T47D (cell line): ENCODE measurements around the gene GARIN5A.

Experiments used
- DNase-seq, 2 experiments: peaks; one replicate each; pipeline versions ENCODE4 v3.0.0 to v3.0.0-alpha.2; 2011 to 2012; ENCODE audit warnings: low read depth in 1 of 2, low spot score in 1 of 2
- JUND ChIP-seq: IDR thresholded peaks from 2 replicates; pipeline ENCODE4 v1.6.1; 2012; ENCODE audit warnings: low read depth
- in situ Hi-C: cut with HindIII; loops from 2 replicates; pipeline ENCODE4 v1.10.0; 2016; ENCODE audit warnings: low sequenced_read_pairs, low pct_unique_long_range_greater_than_20kb

The GARIN5A gene

DNA sequence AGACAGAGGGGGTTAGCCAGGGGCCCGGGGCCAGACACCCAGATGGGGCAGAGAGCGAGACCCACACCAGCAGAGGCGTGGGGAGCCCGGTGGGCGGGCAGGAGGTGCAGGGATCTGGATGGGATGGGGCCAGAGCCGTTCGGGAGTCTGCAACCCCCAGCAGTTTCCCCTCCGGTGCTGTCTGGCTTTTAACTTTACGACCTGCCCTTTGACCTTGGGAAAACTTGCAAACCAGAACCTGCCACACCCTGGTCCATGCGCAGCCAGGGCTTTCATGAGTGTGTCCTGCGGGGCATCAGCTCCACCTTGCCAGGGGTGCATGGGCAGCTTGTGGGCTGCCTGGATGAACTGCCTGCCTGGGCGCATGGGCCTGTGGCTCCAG lies 24.5 kb upstream of the GARIN5A start:
- TF ChIP-seq JUND: no peak
- in situ Hi-C loops: no loop called here
- no peak for DNase-seq

DNA sequence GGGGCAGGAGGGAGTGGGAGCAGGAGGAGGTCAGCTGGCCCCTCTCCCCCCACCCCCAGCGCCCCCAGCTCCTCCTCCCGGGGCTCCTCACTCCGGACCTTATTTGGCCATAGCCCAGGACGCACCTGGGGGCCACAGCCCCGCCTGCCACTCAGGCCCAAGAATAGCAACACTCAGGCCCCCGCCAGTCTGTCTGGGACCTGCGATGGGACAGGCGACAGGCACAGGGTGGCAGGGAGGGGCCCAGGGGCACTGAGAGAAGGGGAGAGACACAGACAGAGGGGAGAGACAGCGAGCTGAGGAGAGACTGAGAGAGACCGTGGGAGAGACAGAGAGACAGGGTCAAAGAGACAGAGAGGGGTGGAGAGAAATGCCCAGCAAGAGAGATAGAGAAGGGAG lies 24.1 kb upstream of the GARIN5A start:
- in situ Hi-C loops: no loop called here
- DNase-seq: no peak
- no peak for TF ChIP-seq JUND

DNA sequence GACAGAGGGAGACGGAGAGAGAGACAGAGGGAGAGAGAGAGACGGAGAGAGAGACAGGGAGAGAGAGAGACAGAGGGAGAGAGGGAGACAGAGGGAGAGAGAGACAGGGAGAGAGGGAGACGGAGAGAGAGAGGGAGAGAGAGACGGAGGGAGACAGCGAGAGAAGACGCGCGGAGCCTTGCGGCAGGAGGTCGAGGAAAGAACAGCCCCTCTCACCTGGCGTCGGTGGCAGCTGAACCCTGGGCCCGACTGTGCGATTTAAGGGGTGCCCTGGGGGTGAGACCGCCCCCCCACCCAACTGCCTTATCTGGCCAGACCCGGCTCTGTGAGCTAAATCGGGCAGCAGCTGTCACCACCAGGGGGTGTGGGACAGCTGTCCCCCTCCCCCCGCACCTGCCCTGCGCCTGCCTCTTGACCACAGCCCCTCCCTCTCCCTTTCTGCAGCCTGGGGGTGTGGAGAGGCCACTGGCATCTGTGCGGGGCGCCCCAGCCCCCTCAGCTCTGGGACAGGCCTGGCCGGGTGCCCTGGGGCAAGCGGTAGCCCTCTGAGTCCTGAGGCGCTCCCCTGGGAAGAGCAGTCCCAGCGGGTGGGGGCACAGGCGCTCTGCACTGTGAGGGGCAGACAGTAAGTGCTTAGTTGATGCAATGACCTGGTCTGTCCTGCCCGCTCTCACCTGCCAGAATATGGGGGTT lies 23.6 kb upstream of the GARIN5A start:
- in situ Hi-C loops: no loop called here
- DNase-seq: no peak
- no peak for TF ChIP-seq JUND

DNA sequence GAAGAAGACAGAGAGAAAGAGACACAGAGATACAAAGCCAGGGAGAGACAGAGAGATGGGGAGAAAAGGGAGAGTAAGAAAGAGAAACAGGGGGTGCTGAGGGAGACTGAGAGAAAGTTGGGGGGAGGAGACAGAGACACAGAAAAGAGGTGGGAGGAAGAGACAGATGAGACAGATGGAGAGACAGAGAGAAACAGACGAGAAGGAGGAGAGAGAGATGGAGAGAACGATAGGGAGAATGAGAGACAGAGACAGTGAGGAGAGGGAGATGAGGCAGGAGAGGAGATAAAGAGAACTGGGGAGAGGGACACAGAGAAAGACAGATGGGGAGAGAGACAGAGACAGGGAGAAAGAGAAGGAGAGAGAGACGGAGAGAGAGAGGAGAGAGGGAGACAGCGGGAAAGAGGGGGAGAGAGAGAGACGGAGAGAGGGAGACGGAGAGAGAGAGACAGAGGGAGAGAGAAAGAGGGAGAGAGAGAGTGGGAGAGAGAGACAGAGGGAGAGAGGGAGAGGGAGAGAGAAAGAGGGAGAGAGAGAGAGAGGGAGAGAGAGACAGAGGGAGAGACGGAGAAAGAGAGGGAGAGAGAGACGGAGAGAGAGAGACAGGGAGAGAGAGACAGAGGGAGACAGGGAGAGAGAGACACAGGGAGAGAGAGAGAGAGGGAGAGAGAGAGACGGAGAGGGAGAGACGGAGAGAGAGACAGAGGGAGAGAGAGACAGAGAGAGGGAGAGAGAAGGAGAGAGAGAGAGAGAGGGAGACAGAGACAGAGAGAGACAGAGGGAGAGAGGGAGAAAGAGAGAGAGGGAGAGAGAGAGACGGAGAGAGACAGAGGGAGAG lies 21.8 kb upstream of the GARIN5A start:
- no peak for DNase-seq
- in situ Hi-C loops: no loop called here
- TF ChIP-seq JUND: no peak

DNA sequence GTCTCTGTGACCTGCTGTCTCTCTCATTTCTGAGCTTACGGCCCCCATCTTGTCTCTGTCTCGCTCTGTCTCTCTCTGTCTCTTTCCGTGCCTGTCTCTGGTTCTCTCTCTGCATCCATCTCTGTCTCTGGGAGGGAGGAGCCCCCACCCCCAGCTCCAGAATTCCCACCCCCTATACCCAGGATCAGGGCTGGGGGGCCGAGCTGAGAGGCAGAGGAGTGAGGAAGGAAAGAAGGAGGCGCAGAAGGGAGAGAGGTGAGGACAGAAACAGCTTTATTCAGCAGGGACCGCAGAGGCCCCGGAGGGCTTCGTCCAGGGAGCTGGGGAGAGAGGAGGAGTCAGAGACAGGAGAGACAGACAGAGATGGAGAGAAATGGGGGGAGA lies 20.4 kb upstream of the GARIN5A start:
- TF ChIP-seq JUND: no peak
- no peak for DNase-seq
- in situ Hi-C loops: no loop called here

DNA sequence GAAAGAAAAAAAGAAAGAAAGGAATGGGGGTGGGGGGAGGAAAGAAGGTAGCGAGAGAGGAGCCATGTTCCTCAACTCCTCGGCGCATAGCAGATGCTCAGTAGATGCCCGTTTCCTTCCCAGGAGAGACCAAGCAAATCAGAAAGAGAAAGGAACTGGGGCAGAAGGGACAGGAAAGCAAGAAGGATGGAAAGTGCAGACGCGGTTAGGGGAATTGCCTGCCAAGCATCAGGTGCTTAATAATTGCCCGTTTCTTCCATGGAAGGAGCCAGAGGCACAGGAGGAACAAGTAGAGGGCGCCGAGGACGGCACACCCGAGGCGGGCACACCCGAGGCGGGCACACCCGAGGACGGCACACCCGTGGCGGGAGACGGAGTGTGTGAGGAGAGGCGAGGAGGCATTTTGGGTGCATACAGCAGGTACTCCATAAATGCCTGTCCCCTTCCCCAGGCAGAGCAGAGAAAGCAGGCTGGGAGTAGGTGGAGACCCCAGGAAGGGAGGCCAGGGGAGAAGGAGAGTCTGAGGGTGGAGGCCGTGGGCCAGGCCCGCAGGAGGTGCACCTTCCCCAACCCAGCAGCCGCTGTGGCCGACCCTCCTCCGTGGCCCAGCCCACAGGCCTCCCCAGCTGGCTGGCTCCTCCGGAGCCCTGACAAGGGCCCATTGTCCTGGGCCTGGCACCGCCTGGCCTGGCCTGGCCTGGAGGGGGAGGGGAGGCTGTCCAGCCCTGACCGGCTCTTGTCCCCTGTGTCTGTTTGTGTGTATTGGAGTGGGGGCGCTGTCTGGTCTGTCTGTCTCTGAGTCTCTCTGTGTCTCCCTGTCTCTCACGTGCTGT lies 19.8 kb upstream of the GARIN5A start:
- no peak for DNase-seq
- in situ Hi-C loops: no loop called here
- TF ChIP-seq JUND: no peak

DNA sequence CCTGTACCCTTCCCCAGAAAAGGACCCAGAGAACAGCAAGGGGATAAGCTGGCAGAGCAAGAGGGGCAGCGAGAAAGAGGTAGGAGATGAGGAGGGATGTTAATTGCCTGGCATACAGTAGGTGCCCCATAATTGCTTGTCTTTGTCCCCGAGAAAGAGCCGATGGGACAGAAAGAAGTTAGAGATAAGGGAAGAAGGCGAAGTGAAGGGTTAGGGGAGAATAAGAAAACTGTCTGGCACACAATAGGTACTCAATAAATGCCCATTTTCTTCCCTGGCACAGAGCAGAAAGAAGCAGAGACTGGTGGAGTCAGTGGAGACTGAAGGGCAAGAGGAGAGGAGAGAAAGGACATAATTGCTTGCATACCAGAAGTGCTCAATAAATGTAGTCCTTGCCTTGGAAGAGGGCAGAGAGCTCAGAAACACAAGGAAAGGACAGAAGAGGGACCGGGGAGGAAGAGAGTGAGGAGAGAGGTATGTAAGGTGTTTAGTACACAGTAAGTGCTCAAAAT lies 18.4 kb upstream of the GARIN5A start:
- in situ Hi-C loops: no loop called here
- no peak for DNase-seq
- TF ChIP-seq JUND: no peak

DNA sequence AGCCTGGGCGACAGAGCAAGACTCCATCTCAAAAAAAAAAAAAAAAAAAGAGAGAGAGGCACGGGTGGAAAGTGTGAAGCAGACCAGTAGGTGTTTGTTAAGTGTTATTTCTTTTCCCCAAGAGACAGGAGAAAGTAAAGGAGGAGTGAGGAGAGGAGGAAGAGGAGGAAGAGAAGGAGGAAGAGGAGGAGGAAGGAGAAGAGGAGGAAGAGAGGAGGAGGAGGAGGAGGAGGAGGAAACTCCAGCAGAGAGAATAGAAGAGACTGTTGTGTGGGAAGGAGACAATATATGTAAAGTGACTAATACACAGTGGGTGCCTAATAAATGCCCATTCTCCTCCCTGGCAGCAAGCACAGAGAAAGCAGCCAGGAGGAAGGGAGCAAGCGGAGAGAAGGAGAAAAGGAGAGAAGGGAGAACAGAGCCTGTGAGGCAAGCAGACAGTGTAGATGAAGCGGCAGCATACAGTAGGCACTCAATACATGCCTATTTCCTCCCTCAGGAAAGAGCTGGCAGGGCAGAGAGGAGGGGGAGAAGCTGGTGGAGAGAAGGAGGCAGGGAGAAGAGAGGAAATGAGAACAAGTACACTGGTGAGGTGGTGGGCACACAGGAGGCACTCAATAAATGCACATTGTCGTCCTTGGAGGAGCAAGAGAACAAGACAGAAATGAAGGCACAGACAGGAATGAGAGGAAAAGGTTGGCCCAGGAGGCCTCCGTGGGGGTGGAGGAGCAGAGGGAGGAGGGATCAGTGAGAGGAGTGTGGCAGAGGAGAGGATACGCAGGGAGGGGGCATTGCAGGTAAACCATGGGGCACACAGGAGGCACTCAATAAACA lies 17.8 kb upstream of the GARIN5A start:
- in situ Hi-C loops: no loop called here
- no peak for DNase-seq
- TF ChIP-seq JUND: no peak

DNA sequence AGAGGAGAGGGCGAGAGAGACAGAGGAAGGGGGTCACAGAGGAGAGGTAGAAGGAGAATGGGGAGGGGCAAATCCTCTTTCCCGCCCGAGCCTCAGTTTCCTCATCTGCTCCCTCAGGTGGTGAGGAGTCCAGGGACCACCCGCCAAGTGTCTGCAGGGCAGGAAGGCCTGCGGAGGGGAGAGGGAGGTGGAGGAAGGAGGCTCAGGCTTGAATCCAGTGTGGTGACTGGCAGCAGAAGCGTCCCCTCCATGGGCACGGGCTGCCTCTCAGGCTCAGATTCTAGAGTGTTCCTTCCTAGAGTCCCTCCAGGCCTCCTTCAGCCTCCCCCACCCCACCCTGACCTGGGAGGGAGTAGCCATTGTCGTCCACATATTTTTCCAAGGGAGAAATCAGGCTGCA lies 16.5 kb upstream of the GARIN5A start:
- in situ Hi-C loops: no loop called here
- no peak for TF ChIP-seq JUND
- DNase-seq: no peak

DNA sequence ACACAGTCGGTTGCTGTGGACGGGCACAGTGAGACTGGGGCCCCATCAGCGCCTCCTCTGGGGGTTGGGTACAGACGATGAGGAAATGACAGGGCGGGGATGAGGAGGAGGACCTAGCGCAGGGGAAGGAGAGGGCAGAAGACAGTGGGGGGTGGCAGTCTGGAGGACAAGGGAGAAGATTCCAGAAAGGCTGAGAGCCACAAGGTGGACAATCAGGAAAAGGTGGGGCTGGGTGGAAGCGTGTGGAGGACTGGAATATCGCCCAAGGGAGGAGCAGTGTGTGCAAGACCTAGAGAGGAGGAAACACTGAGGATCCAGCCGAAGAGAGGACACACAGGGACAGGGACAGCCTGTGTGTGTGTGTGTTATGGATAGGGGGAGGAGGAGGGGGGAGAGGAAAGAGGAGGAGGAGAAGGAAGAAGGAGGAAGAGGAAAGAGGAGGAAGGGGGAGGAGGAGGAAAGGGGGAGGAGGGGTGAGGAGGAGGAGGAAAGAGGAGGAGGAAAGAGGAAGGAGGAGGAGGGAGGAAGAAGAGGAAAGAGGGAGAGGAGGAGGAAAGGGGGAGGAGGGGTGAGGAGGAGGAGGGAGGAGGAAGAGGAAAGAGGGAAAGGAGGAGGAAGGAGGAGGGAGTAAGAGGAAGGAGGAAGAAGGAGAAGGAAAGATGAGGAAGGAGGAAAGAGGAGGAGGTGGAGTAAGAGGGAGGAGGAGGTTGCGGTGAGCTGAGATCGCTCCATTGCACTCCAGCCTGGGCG lies 15.8 kb upstream of the GARIN5A start:
- DNase-seq: peak in 1 of 2 experiments; percentile 70
- TF ChIP-seq JUND: no peak
- in situ Hi-C loops: no loop called here

DNA sequence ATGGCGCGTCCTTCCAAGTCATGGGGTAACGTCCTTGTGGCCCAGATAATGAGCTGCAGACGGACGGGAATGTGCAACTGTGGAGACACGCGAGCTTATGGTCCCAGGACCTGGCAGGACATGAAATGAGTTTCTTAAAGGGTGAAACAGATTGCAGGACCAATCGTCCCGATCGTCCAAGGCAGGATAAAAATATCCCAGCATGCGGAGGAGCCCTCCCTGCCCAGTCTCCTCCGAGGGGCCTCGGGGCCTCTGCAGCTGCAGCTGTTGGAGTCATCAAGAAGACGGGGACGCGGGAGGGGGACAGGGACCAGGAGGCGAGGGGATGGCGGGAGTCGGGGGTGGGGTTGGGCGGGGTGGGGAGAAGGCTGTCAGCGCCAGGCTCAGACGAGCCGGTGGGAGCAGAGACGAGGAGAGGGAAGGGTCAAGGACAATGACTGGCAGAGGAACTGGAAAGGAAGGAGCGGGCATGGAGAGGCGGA lies 14.4 kb upstream of the GARIN5A start:
- TF ChIP-seq JUND: no peak
- DNase-seq: no peak
- in situ Hi-C loops: no loop called here
